ENCODE data around the gene HCN3. TPM values are rescaled to one million over a fixed set of nuclear protein-coding genes. Genes with fewer than 3 reads are reported as not detected.
A peak's percentile ranks its signal among the peaks of the same experiment; 100 is the strongest.
"Not testable (repeated sequence)": the region's sequence is repeated elsewhere in the genome, so short reads cannot be mapped to it uniquely, and the experiment has no call there.

The HCN3 gene
- total RNA-seq, result 1 to 10 TPM; 1.9 to 2.4 TPM

DNA sequence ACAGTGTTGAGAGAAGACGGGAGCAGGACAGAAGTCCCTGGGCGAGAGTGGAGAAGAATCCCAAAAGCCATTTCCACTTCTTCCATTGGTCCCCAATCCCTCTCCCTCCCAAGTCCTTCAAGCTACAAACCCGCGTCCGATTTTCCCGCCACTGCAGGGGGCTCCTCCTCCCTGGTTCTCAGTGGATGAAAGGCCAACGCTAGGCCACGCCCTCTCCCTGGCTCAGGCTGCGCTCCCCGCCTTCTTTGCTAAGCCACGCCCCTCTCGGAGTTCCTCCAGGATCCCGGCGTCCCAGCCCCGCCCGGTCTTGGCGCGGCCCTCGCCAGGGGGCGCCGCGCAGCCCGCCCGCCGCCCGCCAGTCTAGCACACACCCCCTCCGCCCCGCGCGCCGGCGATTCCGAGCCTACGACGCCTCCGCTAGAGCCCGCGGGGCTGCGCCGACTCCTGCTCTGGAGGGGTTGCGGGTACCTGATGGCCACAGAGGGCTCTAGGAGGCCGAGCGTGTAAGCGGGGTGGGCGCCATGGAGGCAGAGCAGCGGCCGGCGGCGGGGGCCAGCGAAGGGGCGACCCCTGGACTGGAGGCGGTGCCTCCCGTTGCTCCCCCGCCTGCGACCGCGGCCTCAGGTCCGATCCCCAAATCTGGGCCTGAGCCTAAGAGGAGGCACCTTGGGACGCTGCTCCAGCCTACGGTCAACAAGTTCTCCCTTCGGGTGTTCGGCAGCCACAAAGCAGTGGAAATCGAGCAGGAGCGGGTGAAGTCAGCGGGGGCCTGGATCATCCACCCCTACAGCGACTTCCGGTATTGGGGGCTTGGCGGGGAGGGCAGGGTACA lies at the start of gene HCN3:
Gene HCN3 (plus strand): TSS at position 394 of the 832 bp plus-strand sequence. CDS start 128 bp downstream, at position 522.
- CTCF ChIA-PET, result interaction anchor here (0.7 to 3.0 kb wide), 8 partner anchors 16 to 46 kb away, joined by 3 to 19 read pairs (median 8); partner anchors contain the start of genes FDPS and RUSC1
- Mint-ChIP-seq H3K27ac (peak within 1 kb of the TSS; percentile 61), H3K4me1 (ENCODE audit: low read depth) (peaks cover 32% of the 10 kb centered on the region), H3K4me3 (peak within 1 kb of the TSS; percentile 65), H3K9me3 (no peaks in the 10 kb centered on the region), H3K27me3 (no peaks in the 10 kb centered on the region), H3K36me3 (peaks cover 5% of the 10 kb centered on the region)
- POLR2A ChIA-PET, result interaction anchor here (1.0 to 1.6 kb wide), 2 partner anchors 31 to 43 kb away, joined by 3 to 6 read pairs; partner anchors contain the start of genes FDPS and RUSC1
- peak; percentile 96 for DNase-seq
- intact Hi-C loops (cut with micrococcal nuclease), result loop anchor here (1.0 to 10.0 kb wide), 6 partner anchors 15 to 578 kb away; partner anchors contain the start of genes FDPS, GON4L, SCAMP3 and SYT11

GRCh38 chr1:155228096-155228427 lies 49.2 kb upstream of the HCN3 start:
- peaks cover 26% of the 10 kb centered on the region for H3K4me1 Mint-ChIP-seq (ENCODE audit: low read depth)
- ChIA-PET CTCF (interaction anchor here (1.4 to 7.2 kb wide), 4 partner anchors 21 to 55 kb away, joined by 6 to 82 read pairs (median 8); partner anchors contain the start of genes KRTCAP2, MTX1 and THBS3), POLR2A (interaction anchor here (1.6 to 2.9 kb wide), 3 partner anchors 13 to 23 kb away, joined by 5 to 12 read pairs (median 11); partner anchors contain the start of genes MTX1 and THBS3)
- H3K4me3 Mint-ChIP-seq, result peak overlapping the region; percentile 89
- no peaks in the 10 kb centered on the region for H3K9me3 Mint-ChIP-seq
- DNase-seq, result no peak
- H3K27ac Mint-ChIP-seq, result peak overlapping the region; percentile 98
- peaks cover 4% of the 10 kb centered on the region for H3K36me3 Mint-ChIP-seq
- intact Hi-C loops (cut with micrococcal nuclease), result loop anchor here (5.0 kb wide), 1 partner anchor 36 kb away; no protein-coding TSS in a partner anchor
- no peaks in the 10 kb centered on the region for H3K27me3 Mint-ChIP-seq

DNA sequence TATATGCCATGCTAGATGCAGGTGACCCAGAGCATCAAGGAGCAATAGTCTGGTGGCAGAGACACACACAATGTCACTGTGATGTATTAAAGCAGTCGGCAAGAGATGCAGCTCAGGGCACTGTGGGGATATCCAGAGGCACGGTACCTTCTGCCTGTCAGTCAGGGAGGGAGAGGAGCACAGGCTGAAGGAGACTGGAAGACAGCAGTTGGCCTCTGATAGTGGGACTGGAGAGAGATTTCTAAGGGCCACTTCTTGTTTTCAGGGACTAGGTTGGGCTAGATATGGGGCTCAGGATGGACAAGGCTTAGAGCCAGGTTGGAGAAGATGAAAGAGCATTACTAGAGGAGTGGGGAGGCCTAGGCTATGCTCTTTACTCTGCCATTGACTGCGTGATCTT lies 46.0 kb upstream of the HCN3 start:
- H3K4me1 Mint-ChIP-seq (ENCODE audit: low read depth), result peaks cover 21% of the 10 kb centered on the region
- H3K27ac Mint-ChIP-seq; H3K36me3 Mint-ChIP-seq; intact Hi-C loops (cut with micrococcal nuclease); H3K9me3 Mint-ChIP-seq; CTCF ChIA-PET; DNase-seq; H3K27me3 Mint-ChIP-seq; H3K4me3 Mint-ChIP-seq; POLR2A ChIA-PET: not testable (repeated sequence)

- H3K27me3 Mint-ChIP-seq; H3K4me3 Mint-ChIP-seq; intact Hi-C loops (cut with micrococcal nuclease); H3K27ac Mint-ChIP-seq; DNase-seq; POLR2A ChIA-PET; H3K9me3 Mint-ChIP-seq; CTCF ChIA-PET: not testable (repeated sequence)
- Mint-ChIP-seq H3K36me3 (peaks cover 17% of the 10 kb centered on the region), H3K4me1 (ENCODE audit: low read depth) (peaks cover 19% of the 10 kb centered on the region)
Observed at GRCh38 chr1:155232001-155232978, 45.0 kb upstream of the HCN3 start.

DNA sequence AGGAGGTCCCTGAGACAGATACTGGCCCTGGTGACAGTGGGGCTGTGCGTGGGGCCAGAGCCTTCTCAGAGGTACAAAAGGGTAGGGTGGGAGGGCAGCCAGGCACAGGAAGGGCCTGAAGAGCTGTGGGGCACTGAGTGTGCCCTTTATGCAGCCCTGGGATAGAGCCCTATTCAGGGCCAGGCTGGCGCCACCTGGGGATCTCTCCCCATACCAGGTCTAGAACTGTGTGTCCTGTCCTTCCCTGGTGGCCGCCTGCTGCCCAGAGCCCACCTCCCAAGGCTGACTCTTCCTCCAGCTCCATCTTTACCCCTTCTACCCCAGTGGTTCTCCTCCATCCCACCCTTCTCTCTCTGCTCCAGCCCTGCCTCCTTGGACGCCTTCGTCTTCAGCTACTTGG lies 43.8 kb upstream of the HCN3 start:
- H3K9me3 Mint-ChIP-seq; POLR2A ChIA-PET; intact Hi-C loops (cut with micrococcal nuclease); CTCF ChIA-PET; DNase-seq; H3K27me3 Mint-ChIP-seq; H3K27ac Mint-ChIP-seq; H3K4me3 Mint-ChIP-seq: not testable (repeated sequence)
- Mint-ChIP-seq H3K36me3 (peaks cover 18% of the 10 kb centered on the region), H3K4me1 (ENCODE audit: low read depth) (peaks cover 15% of the 10 kb centered on the region)

DNA sequence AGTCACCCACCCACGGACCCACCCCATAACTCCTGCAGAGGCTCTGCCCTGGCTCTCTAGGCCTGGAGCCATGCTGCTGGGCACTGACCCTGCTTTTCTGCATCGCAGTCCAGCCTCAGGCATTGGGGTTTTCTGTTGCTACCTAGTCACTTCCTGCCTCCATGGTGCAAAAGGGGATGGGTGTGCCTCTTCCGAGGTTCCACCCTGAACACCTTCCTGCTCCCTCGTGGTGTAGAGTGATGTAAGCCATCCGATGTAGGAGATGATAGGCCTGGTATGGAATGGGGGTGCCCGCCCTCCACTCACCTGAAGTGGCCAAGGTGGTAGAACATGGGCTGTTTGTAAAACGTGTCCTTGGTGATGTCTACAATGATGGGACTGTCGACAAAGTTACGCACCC lies 41.9 kb upstream of the HCN3 start:
- peaks cover 16% of the 10 kb centered on the region for H3K4me1 Mint-ChIP-seq (ENCODE audit: low read depth)
- CTCF ChIA-PET, DNase-seq: not testable (repeated sequence)

DNA sequence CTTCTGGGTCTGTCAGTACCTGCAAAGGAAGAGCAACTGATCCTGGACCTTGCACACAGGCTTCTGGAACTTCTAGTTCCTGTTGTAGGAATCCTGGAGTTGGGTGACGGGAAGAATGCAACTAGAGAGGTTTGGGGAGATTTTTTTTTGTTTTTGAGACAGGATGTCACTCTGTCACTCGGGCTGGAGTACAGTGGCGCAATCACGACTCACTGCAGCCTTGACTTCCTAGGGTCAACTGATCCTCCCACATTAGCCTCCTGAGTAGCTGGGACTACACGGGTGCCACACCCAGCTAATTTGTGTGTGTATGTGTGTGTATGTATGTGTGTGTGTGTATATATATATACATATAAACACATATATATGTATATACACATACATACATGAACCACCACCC lies 40.8 kb upstream of the HCN3 start:
- DNase-seq, result no peak
- peak overlapping the region; percentile 54 for H3K27ac Mint-ChIP-seq
- POLR2A ChIA-PET, result no interaction called here
- CTCF ChIA-PET, result interaction anchor here (0.7 to 1.0 kb wide), 2 partner anchors 14 to 28 kb away, joined by 3 read pairs; no protein-coding TSS in a partner anchor
- no peaks in the 10 kb centered on the region for H3K27me3 Mint-ChIP-seq
- no peak overlapping the region for H3K4me3 Mint-ChIP-seq
- H3K9me3 Mint-ChIP-seq, result no peaks in the 10 kb centered on the region
- H3K4me1 Mint-ChIP-seq (ENCODE audit: low read depth), result peaks cover 27% of the 10 kb centered on the region
- intact Hi-C loops (cut with micrococcal nuclease), result no loop called here
- peaks cover 21% of the 10 kb centered on the region for H3K36me3 Mint-ChIP-seq

More for the DNA sequence above, 41.9 kb upstream of the HCN3 start:
- intact Hi-C loops (cut with micrococcal nuclease); H3K4me3 Mint-ChIP-seq; H3K27me3 Mint-ChIP-seq; H3K9me3 Mint-ChIP-seq; POLR2A ChIA-PET: not testable (repeated sequence)
- Mint-ChIP-seq H3K27ac (peak overlapping the region; percentile 74), H3K36me3 (peaks cover 21% of the 10 kb centered on the region)

GRCh38 chr1:155241069-155241679 lies 36.1 kb upstream of the HCN3 start:
- Mint-ChIP-seq H3K27me3 (peaks cover 2% of the 10 kb centered on the region), H3K27ac (peak overlapping the region; percentile 82), H3K4me1 (ENCODE audit: low read depth) (peaks cover 48% of the 10 kb centered on the region), H3K9me3 (peaks cover 2% of the 10 kb centered on the region), H3K36me3 (peaks cover 16% of the 10 kb centered on the region), H3K4me3 (peak overlapping the region; percentile 78)
- ChIA-PET CTCF (interaction anchor here (0.9 to 4.6 kb wide), 4 partner anchors 10 to 156 kb away, joined by 3 to 32 read pairs (median 4); no protein-coding TSS in a partner anchor), POLR2A (interaction anchor here (0.7 to 1.9 kb wide), 5 partner anchors 9 to 66 kb away, joined by 3 to 11 read pairs (median 5); no protein-coding TSS in a partner anchor)
- DNase-seq, result peak; percentile 80
- intact Hi-C loops (cut with micrococcal nuclease), result loop anchor here (2.0 to 5.0 kb wide), 4 partner anchors 14 to 104 kb away; partner anchors contain the start of genes KRTCAP2, SLC50A1 and TRIM46

GRCh38 chr1:155241841-155242264 lies 35.4 kb upstream of the HCN3 start:
- peaks cover 9% of the 10 kb centered on the region for H3K36me3 Mint-ChIP-seq
- peak overlapping the region; percentile 10 for H3K4me3 Mint-ChIP-seq
- intact Hi-C loops (cut with micrococcal nuclease), result loop anchor here (2.0 to 5.0 kb wide), 4 partner anchors 15 to 105 kb away; partner anchors contain the start of genes KRTCAP2, SLC50A1 and TRIM46
- CTCF ChIA-PET, result interaction anchor here (1.0 to 4.6 kb wide), 3 partner anchors 9 to 157 kb away, joined by 3 to 32 read pairs (median 4); no protein-coding TSS in a partner anchor
- DNase-seq, result peak; percentile 45
- H3K27me3 Mint-ChIP-seq, result peaks cover 2% of the 10 kb centered on the region
- peaks cover 2% of the 10 kb centered on the region for H3K9me3 Mint-ChIP-seq
- H3K27ac Mint-ChIP-seq, result peak overlapping the region; percentile 82
- POLR2A ChIA-PET, result interaction anchor here (0.7 to 1.9 kb wide), 5 partner anchors 8 to 67 kb away, joined by 3 to 11 read pairs (median 5); no protein-coding TSS in a partner anchor
- peaks cover 45% of the 10 kb centered on the region for H3K4me1 Mint-ChIP-seq (ENCODE audit: low read depth)

DNA sequence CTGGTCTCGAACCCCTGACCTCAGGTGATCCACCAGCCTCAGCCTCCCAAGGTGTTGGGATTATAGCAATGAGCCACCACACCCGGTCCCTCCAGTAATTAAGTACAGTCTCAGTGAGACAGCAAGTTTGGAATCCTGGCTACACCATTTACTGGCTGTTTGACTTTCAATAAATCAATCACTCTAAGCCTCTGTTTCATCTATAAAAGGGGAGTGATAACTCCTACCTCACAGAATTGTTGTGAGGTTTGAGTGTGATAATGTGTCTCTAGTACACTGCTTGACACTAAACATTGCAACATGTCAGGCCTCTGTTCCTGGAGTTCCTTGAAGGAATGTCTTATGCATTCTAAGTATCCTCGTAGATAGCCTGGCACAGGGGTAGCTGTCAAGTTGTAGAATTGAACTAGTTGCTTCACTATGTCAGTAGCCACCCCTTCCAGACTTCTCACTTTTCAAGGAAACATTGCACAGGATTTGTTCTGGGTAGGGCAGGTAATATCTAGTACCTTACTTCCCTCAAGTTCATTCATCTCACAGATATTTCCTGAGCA lies 34.4 kb upstream of the HCN3 start:
- H3K9me3 Mint-ChIP-seq, result peaks cover 2% of the 10 kb centered on the region
- intact Hi-C loops (cut with micrococcal nuclease), result loop anchor here (5.0 kb wide), 3 partner anchors 51 to 106 kb away; partner anchors contain the start of genes KRTCAP2, SLC50A1 and TRIM46
- peak overlapping the region; percentile 85 for H3K27ac Mint-ChIP-seq
- peaks cover 2% of the 10 kb centered on the region for H3K27me3 Mint-ChIP-seq
- ChIA-PET POLR2A (interaction anchor here (1.3 kb wide), 1 partner anchor 7 kb away, joined by 7 read pairs; no protein-coding TSS in a partner anchor), CTCF (interaction anchor here (1.5 to 4.6 kb wide), 4 partner anchors 8 to 107 kb away, joined by 4 to 32 read pairs (median 8); partner anchors contain the start of gene SLC50A1)
- H3K36me3 Mint-ChIP-seq, result peaks cover 7% of the 10 kb centered on the region
- H3K4me1 Mint-ChIP-seq (ENCODE audit: low read depth), result peaks cover 45% of the 10 kb centered on the region
- H3K4me3 Mint-ChIP-seq, result peak overlapping the region; percentile 76
- no peak for DNase-seq
